HG03175 (cell line): ENCODE results near the gene RIPK3.
"Not testable (repeated sequence)": the region's sequence is repeated elsewhere in the genome, so short reads cannot be mapped to it uniquely, and the experiment has no call there.

Source experiments
- ATAC-seq: cut with Tn5 transposase; IDR thresholded peaks from one replicate; pipeline ENCODE4 v1.9.1; 2021; ENCODE audit warnings: mild to moderate bottlenecking, moderate library complexity; ENCODE audit not compliant: unreplicated experiment

RIPK3 gene

GRCh38 chr14:24369907-24370687 lies 30.3 kb upstream of the RIPK3 start:
- no peak for ATAC-seq

- ATAC-seq, result no peak
Observed at GRCh38 chr14:24369463-24369862, 29.7 kb upstream of the RIPK3 start.

GRCh38 chr14:24368562-24369252 lies 28.9 kb upstream of the RIPK3 start:
- no peak for ATAC-seq

GRCh38 chr14:24368212-24368561 lies 28.4 kb upstream of the RIPK3 start:
- ATAC-seq, result no peak

GRCh38 chr14:24367514-24368211 lies 27.9 kb upstream of the RIPK3 start, which contains the start of gene NFATC4:
Gene NFATC4 (plus strand): TSS chr14:24368184. CDS start chr14:24368341, 157 bp downstream.
- no peak for ATAC-seq

- ATAC-seq, result peak; percentile 56
Observed at GRCh38 chr14:24366721-24367513, 27.1 kb upstream of the RIPK3 start.

GRCh38 chr14:24366413-24366720 lies 26.6 kb upstream of the RIPK3 start:
- ATAC-seq, result no peak

GRCh38 chr14:24365600-24366412 lies 26.0 kb upstream of the RIPK3 start:
- ATAC-seq, result peak; percentile 45

- ATAC-seq, result no peak
Observed at GRCh38 chr14:24364841-24365240, 25.1 kb upstream of the RIPK3 start.

GRCh38 chr14:24363401-24363800 lies 23.6 kb upstream of the RIPK3 start:
- no peak for ATAC-seq

GRCh38 chr14:24362241-24362960 lies 22.6 kb upstream of the RIPK3 start:
- no peak for ATAC-seq

GRCh38 chr14:24361326-24361725 lies 21.5 kb upstream of the RIPK3 start:
- no peak for ATAC-seq

GRCh38 chr14:24360281-24360680 lies 20.5 kb upstream of the RIPK3 start:
- ATAC-seq, result no peak

GRCh38 chr14:24356208-24356607 lies 16.4 kb upstream of the RIPK3 start:
- ATAC-seq, result no peak

GRCh38 chr14:24355009-24355408 lies 15.2 kb upstream of the RIPK3 start:
- no peak for ATAC-seq

GRCh38 chr14:24354482-24354825 lies 14.7 kb upstream of the RIPK3 start:
- ATAC-seq, result not testable (repeated sequence)

GRCh38 chr14:24353559-24354481 lies 14.0 kb upstream of the RIPK3 start:
- ATAC-seq, result no peak

GRCh38 chr14:24351517-24351916 lies 11.7 kb upstream of the RIPK3 start:
- no peak for ATAC-seq

- ATAC-seq, result no peak
Observed at GRCh38 chr14:24349742-24350141, 10.0 kb upstream of the RIPK3 start.
